HUES48 (cell line): ENCODE measurements around the gene PAX3.

Experiments used
- H3K27ac ChIP-seq: one replicate; pipeline ENCODE4 v1.7.0; 2013; ENCODE audit warnings: low read depth, low read length, inconsistent platforms
- H3K27me3 ChIP-seq: 2 replicates; pipeline ENCODE4 v1.6.1; 2013; ENCODE audit warnings: mild to moderate bottlenecking, low read length; ENCODE audit not compliant: control insufficient read depth, insufficient read depth
- H3K36me3 ChIP-seq: 2 replicates; pipeline ENCODE4 v1.6.1; 2013; ENCODE audit warnings: low read length; ENCODE audit not compliant: control insufficient read depth, insufficient read depth
- H3K4me1 ChIP-seq: 2 replicates; pipeline ENCODE4 v1.6.1; 2013; ENCODE audit warnings: mild to moderate bottlenecking, low read length; ENCODE audit not compliant: control insufficient read depth, insufficient read depth
- H3K4me3 ChIP-seq: 2 replicates; pipeline ENCODE4 v1.5.1; 2013; ENCODE audit warnings: mild to moderate bottlenecking, low read depth, low read length
- H3K9ac ChIP-seq: 2 replicates; pipeline ENCODE4 v1.6.1; 2013; ENCODE audit warnings: mild to moderate bottlenecking, low read depth, low read length, moderate library complexity
- H3K9me3 ChIP-seq: 2 replicates; pipeline ENCODE4 v1.6.1; 2013; ENCODE audit warnings: low read length; ENCODE audit not compliant: control insufficient read depth, insufficient read depth

PAX3 gene

DNA sequence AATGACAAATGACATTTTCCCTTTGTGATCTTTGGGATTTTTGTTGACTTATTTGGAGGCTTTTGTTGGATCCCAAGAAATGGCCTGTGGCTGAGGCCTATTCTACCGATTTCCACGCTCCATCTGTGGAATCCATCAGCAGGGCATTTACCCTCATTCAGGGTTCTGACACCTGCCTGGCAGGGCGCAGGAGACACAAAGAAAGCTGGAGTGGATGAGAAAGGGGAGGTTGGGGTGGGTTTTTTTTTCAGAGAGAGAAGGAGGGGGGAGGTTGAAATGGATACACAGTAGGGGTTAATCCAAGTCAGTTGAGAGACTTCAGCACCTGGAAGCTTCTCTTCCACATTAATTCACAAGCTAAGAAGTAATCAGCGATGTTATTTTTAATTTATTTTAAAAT, 59.7 kb downstream of the PAX3 start:
- peak overlapping the region; percentile 31 for H3K27ac ChIP-seq
- H3K4me3 ChIP-seq, result peak overlapping the region; percentile 47; the same call in 1 of the 2 replicates
- no peaks in the 10 kb centered on the region for H3K36me3 ChIP-seq
- no peaks in the 10 kb centered on the region for H3K9me3 ChIP-seq
- H3K27me3 ChIP-seq, result peaks cover 55% of the 10 kb centered on the region
- H3K4me1 ChIP-seq, result peaks cover 44% of the 10 kb centered on the region
- H3K9ac ChIP-seq, result no peak overlapping the region

DNA sequence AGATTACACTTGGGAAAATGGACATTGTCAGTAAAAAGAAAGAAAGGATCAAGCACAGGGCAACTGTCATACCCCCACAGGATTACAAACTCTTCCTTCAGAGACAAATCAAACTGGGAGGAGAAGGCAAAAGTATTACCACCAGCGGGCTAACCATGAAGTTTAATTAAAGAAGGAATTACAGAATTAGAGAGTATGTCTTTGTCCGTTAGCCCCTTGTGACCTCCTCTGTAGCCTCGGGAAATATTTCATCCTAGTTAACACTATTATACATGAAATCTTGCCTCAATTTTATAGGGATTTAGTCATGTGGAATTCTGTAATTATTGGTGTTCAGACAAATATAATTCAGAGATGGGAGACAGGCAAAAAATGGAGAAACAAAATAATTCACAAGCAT, 60.7 kb downstream of the PAX3 start:
- Histone ChIP-seq H3K4me1 (peaks cover 44% of the 10 kb centered on the region), H3K4me3 (no peak overlapping the region), H3K9me3 (no peaks in the 10 kb centered on the region), H3K27me3 (peaks cover 48% of the 10 kb centered on the region), H3K36me3 (no peaks in the 10 kb centered on the region), H3K9ac (no peak overlapping the region), H3K27ac (no peak overlapping the region)

DNA sequence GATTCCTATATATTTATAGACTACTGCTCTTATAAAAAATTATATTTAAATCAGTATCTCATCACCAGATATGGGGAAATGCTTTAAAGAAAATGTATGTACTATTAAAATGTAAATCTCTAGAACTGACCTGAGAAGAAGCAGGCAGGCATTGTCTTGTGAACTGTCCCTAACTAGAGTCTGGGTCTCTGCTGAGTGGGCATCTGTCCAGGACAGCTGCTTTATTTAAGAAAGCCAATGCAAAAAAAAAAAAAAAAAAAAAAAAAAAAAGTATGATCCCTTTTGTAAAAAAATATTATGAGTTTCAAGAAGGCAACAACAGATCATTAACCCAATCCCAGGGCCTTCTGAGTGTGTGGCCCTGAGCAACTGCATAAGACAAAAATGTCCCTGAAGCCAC, 66.0 kb downstream of the PAX3 start:
- H3K4me3 ChIP-seq, result no peak overlapping the region
- H3K36me3 ChIP-seq, result no peaks in the 10 kb centered on the region
- H3K27me3 ChIP-seq, result peaks cover 3% of the 10 kb centered on the region; the same call in 1 of the 2 replicates
- no peak overlapping the region for H3K9ac ChIP-seq
- peaks cover 2% of the 10 kb centered on the region; the same call in 1 of the 2 replicates for H3K4me1 ChIP-seq
- no peak overlapping the region for H3K27ac ChIP-seq
- H3K9me3 ChIP-seq, result no peaks in the 10 kb centered on the region

DNA sequence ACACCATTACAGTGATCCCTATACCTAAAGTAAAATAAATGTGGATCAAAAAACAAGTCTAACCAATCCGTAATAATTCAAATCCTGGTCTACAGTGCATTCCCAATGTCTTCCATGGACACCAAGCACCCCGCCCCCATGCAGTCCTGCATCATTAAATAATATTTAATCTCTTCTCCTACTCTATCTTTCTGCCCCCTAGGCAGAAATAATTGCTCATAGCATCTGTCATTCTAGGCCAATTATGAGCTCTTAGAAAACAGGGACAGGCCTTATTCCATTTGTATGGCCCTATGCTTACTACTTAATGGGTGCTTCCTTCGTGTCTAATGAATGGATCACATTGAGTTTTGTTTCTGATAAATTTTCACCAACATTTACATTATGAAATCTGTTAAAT, 66.4 kb downstream of the PAX3 start:
- no peaks in the 10 kb centered on the region for H3K4me1 ChIP-seq
- no peaks in the 10 kb centered on the region for H3K36me3 ChIP-seq
- no peak overlapping the region for H3K4me3 ChIP-seq
- no peaks in the 10 kb centered on the region; the same call in 1 of the 2 replicates for H3K27me3 ChIP-seq
- no peak overlapping the region for H3K27ac ChIP-seq
- no peaks in the 10 kb centered on the region for H3K9me3 ChIP-seq
- H3K9ac ChIP-seq, result no peak overlapping the region

DNA sequence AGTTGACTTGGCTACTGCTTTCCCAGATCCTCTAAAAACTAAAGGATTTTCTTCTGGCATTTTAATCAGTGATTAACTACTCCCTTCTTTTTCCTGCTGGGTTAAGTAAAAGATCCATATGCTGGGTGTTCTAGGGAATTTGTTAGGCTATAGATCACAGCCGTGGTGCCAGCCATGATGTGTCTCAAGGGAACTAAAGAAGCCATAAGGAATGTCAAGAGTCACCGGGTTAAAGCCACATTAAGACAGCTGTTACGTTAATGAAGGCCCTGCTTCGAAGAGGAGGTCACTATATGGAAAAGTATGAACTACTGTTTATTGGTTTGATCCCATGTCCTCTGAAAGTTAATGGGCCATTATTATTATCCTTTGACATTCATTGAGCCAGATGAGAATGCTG, 70.7 kb downstream of the PAX3 start:
- Histone ChIP-seq H3K9me3 (no peaks in the 10 kb centered on the region), H3K27me3 (no peaks in the 10 kb centered on the region), H3K27ac (no peak overlapping the region), H3K4me1 (no peaks in the 10 kb centered on the region), H3K36me3 (no peaks in the 10 kb centered on the region), H3K9ac (no peak overlapping the region), H3K4me3 (no peak overlapping the region)

DNA sequence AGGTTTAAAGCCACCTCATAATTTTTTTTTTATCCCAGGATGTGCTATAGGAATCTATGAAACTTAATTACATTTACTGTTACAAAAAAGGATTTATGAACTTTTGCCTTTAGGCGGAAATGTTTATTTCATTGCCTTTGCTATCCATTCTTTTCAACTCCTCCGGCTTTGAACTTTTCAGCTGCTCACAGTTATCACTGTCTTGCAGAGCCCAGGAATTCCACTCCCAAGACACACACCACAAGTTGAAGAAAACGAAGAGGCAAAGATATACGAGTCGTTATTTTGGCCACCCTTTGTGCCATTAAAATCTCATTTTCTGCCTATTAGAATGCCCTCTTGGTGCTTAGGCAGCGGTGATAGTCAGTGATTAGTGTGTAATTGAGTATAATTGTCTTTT, 80.0 kb downstream of the PAX3 start:
- no peak overlapping the region for H3K27ac ChIP-seq
- H3K9ac ChIP-seq, result no peak overlapping the region
- H3K36me3 ChIP-seq, result no peaks in the 10 kb centered on the region
- H3K4me3 ChIP-seq, result no peak overlapping the region
- no peaks in the 10 kb centered on the region for H3K27me3 ChIP-seq
- H3K4me1 ChIP-seq, result no peaks in the 10 kb centered on the region
- H3K9me3 ChIP-seq, result no peaks in the 10 kb centered on the region

DNA sequence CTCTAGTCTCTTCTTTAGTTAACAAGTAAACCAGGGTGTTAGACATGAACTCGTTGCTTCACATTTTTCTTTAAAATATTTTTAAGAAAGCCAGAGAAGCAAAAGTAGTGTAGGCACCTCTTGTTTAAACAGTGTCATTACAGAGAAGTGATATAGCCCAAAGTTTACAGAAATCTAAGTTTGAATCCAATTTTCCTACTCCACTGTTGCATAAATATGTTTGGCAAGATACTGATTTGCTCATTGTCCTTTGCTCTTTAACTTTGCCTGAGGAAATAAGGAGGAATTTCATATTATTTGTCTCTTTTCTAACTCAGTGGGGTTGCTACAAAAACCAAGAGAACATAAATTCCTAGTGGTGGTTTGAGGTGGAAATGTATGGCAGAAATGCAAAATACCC, 81.1 kb downstream of the PAX3 start:
- no peaks in the 10 kb centered on the region for H3K36me3 ChIP-seq
- H3K9ac ChIP-seq, result no peak overlapping the region
- no peak overlapping the region for H3K27ac ChIP-seq
- H3K4me1 ChIP-seq, result no peaks in the 10 kb centered on the region
- H3K4me3 ChIP-seq, result no peak overlapping the region
- H3K27me3 ChIP-seq, result no peaks in the 10 kb centered on the region
- no peaks in the 10 kb centered on the region for H3K9me3 ChIP-seq

DNA sequence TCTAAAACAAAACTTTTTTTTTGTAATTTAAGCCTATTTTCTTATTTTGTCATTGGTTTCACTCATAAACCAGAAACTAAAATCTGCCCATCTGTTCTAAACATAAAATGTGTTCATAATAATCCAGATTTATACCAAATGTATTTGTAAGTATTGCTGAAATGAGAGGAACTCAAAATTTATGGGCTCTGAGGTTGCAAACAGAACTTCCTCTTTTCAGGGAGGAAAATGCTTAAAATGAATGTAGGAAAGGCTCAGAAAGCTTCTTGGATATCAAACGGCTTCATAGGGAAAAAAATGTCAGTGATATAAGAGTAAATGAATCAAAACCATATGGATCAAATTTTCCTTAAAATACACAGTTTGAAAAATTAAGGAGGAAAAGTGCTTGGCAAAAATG, 83.9 kb downstream of the PAX3 start:
- Histone ChIP-seq H3K9me3 (no peaks in the 10 kb centered on the region), H3K27ac (no peak overlapping the region), H3K36me3 (no peaks in the 10 kb centered on the region), H3K9ac (no peak overlapping the region), H3K4me1 (no peaks in the 10 kb centered on the region), H3K27me3 (no peaks in the 10 kb centered on the region), H3K4me3 (no peak overlapping the region)

DNA sequence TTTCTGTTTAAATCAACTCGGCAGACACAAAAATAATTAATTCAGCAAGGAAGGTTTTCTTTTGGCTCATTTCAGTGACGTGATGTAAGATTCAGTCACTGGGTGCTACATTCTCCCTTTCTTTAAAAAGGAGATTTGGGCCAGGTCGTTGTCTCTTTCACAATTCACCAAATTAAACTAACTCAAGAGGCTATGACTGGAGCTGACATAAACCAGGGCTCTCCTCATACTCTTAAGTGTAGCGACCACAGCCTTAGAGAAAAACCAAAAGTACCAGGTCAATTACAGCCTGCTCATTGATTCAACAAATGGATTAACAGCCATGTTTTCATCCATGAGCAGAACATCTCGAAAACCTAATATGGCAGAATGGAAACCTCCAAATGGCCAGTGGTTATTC, 85.7 kb downstream of the PAX3 start:
- no peaks in the 10 kb centered on the region for H3K27me3 ChIP-seq
- H3K4me3 ChIP-seq, result no peak overlapping the region
- H3K36me3 ChIP-seq, result no peaks in the 10 kb centered on the region
- H3K9ac ChIP-seq, result no peak overlapping the region
- H3K27ac ChIP-seq, result no peak overlapping the region
- no peaks in the 10 kb centered on the region for H3K4me1 ChIP-seq
- H3K9me3 ChIP-seq, result no peaks in the 10 kb centered on the region

DNA sequence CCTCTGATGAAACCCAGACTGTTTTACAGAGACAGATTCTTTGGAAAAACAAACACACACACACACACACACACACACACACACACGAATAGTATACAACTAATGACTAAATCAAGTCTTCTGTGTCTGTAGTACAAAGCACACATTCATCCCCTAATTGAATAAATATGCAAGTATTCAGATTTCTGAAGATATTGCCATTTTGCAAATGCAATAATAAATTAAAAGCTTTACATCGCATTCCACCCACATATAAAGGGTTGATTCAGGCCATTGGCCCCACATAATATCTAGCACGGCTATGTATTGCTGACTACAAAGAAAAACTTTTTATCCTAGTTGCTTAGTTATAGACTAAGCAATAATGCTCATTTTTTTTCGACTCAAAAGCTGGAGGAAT, 86.2 kb downstream of the PAX3 start:
- Histone ChIP-seq H3K9ac (no peak overlapping the region), H3K9me3 (no peaks in the 10 kb centered on the region), H3K4me3 (no peak overlapping the region), H3K4me1 (no peaks in the 10 kb centered on the region), H3K27me3 (no peaks in the 10 kb centered on the region), H3K36me3 (no peaks in the 10 kb centered on the region), H3K27ac (no peak overlapping the region)

DNA sequence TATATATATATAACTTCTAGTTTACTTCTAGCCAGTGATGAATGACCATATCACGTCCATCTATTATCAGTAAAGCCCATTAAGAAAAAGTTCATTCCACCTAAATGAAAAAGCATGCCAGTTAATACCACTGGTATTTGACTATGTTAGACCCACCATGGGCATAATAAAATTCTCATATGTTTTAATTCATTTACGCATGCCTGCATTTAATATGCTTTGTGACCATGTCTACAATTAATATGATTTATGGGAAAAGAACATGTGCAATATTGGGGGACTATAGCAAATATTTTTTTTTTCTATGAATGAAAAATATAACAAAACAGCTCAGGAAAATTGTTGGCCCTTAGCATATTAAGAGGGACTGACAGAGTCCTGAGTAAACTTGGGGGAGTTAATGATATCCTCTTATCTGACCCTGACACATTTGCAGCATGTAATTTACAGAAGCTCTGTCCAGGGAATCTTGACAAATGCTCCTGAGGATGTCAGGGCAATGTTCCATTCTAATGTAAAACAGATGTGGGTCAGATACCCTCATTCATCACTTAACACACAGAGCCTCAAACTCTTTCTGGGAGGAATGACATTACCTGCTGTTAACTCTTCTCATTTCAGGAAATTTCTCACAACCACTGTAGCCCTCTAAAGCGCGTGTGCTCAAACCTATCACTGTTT, 90.6 kb downstream of the PAX3 start:
- Histone ChIP-seq H3K4me1 (peaks cover 3% of the 10 kb centered on the region; the same call in 1 of the 2 replicates), H3K36me3 (no peaks in the 10 kb centered on the region), H3K27ac (no peak overlapping the region), H3K9me3 (no peaks in the 10 kb centered on the region), H3K9ac (no peak overlapping the region), H3K4me3 (no peak overlapping the region), H3K27me3 (no peaks in the 10 kb centered on the region)
